Mesenchymal stem cell (in vitro differentiated cells and primary cell): ENCODE results near the gene FGF7. TPM values are rescaled to one million over a fixed set of nuclear protein-coding genes. Genes with fewer than 3 reads are reported as not detected.

ENCODE experiments used
- DNase-seq: peaks from one replicate; pipeline ENCODE4 v3.0.0-alpha.2; 2013
- H2AFZ ChIP-seq: one replicate; pipeline ENCODE4 v1.6.1; 2013; ENCODE audit warnings: low read depth, mild to moderate bottlenecking, control low read depth, inconsistent platforms, low read length, moderate library complexity
- H2AK5ac ChIP-seq: 2 replicates; pipeline ENCODE4 v1.6.1; 2013; ENCODE audit warnings: low read length, moderate library complexity, mild to moderate bottlenecking, inconsistent platforms; ENCODE audit not compliant: severe bottlenecking
- H2BK120ac ChIP-seq: one replicate; pipeline ENCODE4 v1.6.1; 2013; ENCODE audit warnings: low read depth, mild to moderate bottlenecking, inconsistent platforms, low read length, moderate library complexity
- H2BK12ac ChIP-seq, 2 experiments: one replicate each; pipeline ENCODE4 v1.6.1; 2013; ENCODE audit warnings: inconsistent platforms in 2 of 2, low read length in 2 of 2, mild to moderate bottlenecking in 2 of 2, moderate library complexity in 2 of 2, control low read depth in 1 of 2
- H2BK15ac ChIP-seq: one replicate; pipeline ENCODE4 v1.6.1; 2013; ENCODE audit warnings: mild to moderate bottlenecking, low read depth, inconsistent platforms; ENCODE audit not compliant: poor library complexity, severe bottlenecking
- H2BK5ac ChIP-seq: 2 replicates; pipeline ENCODE4 v1.6.1; 2013; ENCODE audit warnings: low read depth, mild to moderate bottlenecking, low read length, control low read depth, inconsistent platforms; ENCODE audit not compliant: poor library complexity, severe bottlenecking
- H3K14ac ChIP-seq, 2 experiments: one replicate each; pipeline ENCODE4 v1.6.1; 2013; ENCODE audit warnings: inconsistent platforms in 2 of 2, low read length in 2 of 2, control low read depth in 1 of 2, mild to moderate bottlenecking in 1 of 2, moderate library complexity in 1 of 2
- H3K18ac ChIP-seq, 2 experiments: one replicate each; pipeline ENCODE4 v1.6.1; 2013; ENCODE audit warnings: inconsistent platforms in 2 of 2, low read length in 2 of 2, control low read depth in 1 of 2, low read depth in 1 of 2, mild to moderate bottlenecking in 1 of 2
- H3K23ac ChIP-seq, 2 experiments: one replicate each; pipeline ENCODE4 v1.6.1; 2013; ENCODE audit warnings: inconsistent platforms in 2 of 2, low read length in 2 of 2, mild to moderate bottlenecking in 2 of 2, moderate library complexity in 2 of 2, control low read depth in 1 of 2
- H3K27ac ChIP-seq: 2 replicates; pipeline ENCODE4 v1.5.1; 2013; ENCODE audit warnings: mild to moderate bottlenecking, moderate library complexity, low read length, control low read depth, inconsistent platforms; ENCODE audit not compliant: poor library complexity, severe bottlenecking
- H3K27me3 ChIP-seq, 2 experiments: 2 replicates each; pipeline versions ENCODE4 v1.6.1 to v1.7.0; 2013; ENCODE audit warnings: low read length in 2 of 2, mild to moderate bottlenecking in 2 of 2, moderate library complexity in 2 of 2, control low read depth in 1 of 2, inconsistent platforms in 1 of 2; ENCODE audit not compliant: control insufficient read depth in 1 of 2, insufficient read depth in 1 of 2
- H3K36me3 ChIP-seq, 2 experiments: 2 replicates each; pipeline versions ENCODE4 v1.6.1 to v1.7.0; 2013; ENCODE audit warnings: low read length in 2 of 2, control low read depth in 1 of 2, inconsistent platforms in 1 of 2, low read depth in 1 of 2, mild to moderate bottlenecking in 1 of 2; ENCODE audit not compliant: insufficient read depth in 2 of 2, control insufficient read depth in 1 of 2
- H3K4ac ChIP-seq, 2 experiments: one replicate each; pipeline ENCODE4 v1.6.1; 2013; ENCODE audit warnings: inconsistent platforms in 2 of 2, low read length in 2 of 2, mild to moderate bottlenecking in 2 of 2, moderate library complexity in 2 of 2, control low read depth in 1 of 2, low read depth in 1 of 2
- H3K4me1 ChIP-seq: 2 replicates; pipeline ENCODE4 v1.6.1; 2013; ENCODE audit warnings: low read depth, low read length, control low read depth; ENCODE audit not compliant: control insufficient read depth, insufficient read depth
- H3K4me2 ChIP-seq: 2 replicates; pipeline ENCODE4 v1.6.1; 2013; ENCODE audit warnings: low read length, mild to moderate bottlenecking, inconsistent platforms; ENCODE audit not compliant: poor library complexity, severe bottlenecking
- H3K4me3 ChIP-seq, 2 experiments: 2 replicates each; pipeline versions ENCODE4 v1.5.1 to v1.7.0; 2013; ENCODE audit warnings: low read length in 2 of 2, mild to moderate bottlenecking in 2 of 2, control low read depth in 1 of 2, low read depth in 1 of 2; ENCODE audit not compliant: insufficient read depth in 1 of 2
- H3K79me1 ChIP-seq: replicated peaks from 2 replicates; pipeline ENCODE4 v1.6.1; 2013; ENCODE audit warnings: mild to moderate bottlenecking, control low read depth, low read length, inconsistent platforms; ENCODE audit not compliant: poor library complexity, severe bottlenecking
- H3K9ac ChIP-seq: 2 replicates; pipeline ENCODE4 v1.7.0; 2013; ENCODE audit warnings: mild to moderate bottlenecking, low read length, moderate library complexity
- H3K9me3 ChIP-seq: 2 replicates; pipeline ENCODE4 v1.7.0; 2013; ENCODE audit warnings: mild to moderate bottlenecking, low read length; ENCODE audit not compliant: control insufficient read depth
- H4K8ac ChIP-seq: one replicate; pipeline ENCODE4 v1.6.1; 2013; ENCODE audit warnings: inconsistent platforms, mild to moderate bottlenecking, low read length, moderate library complexity
- H4K91ac ChIP-seq: one replicate; pipeline ENCODE4 v1.6.1; 2013; ENCODE audit warnings: mild to moderate bottlenecking, low read length, inconsistent platforms
- WGBS: methylation state at CpG from one replicate; pipeline ENCODE4 v1.1.7; 2013; ENCODE audit warnings: mixed read lengths; 5-methylcytosine and 5-hydroxymethylcytosine counted together
- polyA plus RNA-seq, 2 experiments: library from polyadenylated mRNA; stranded (reverse); fragments of 200-250 nt; gene quantifications; one replicate each; pipeline ENCODE4 v1.2.3, GENCODE V29; 2013

The FGF7 gene
- 30.7 TPM for polyA plus RNA-seq (2013, experiment 1 of 2)
- polyA plus RNA-seq (2013, experiment 2 of 2) = 30.1 TPM

GRCh38 chr15:49423021-49423420 lies at the start of gene FGF7:
Gene FGF7, plus strand, starts transcription at chr15:49423242. Its CDS starts 1,056 bp downstream, at chr15:49424298.
- no peak within 1 kb of the TSS for H2AFZ ChIP-seq
- H2BK5ac ChIP-seq = no peak within 1 kb of the TSS
- no peak within 1 kb of the TSS for H2BK15ac ChIP-seq
- no peak within 1 kb of the TSS for H3K23ac ChIP-seq
- H2AK5ac ChIP-seq = no peak within 1 kb of the TSS
- H3K4me3 ChIP-seq = peak within 1 kb of the TSS in 1 of 2 experiments; percentile 84
- H4K91ac ChIP-seq = no peak within 1 kb of the TSS
- H3K9ac ChIP-seq = peak within 1 kb of the TSS; percentile 100
- H3K4me2 ChIP-seq = no peak within 1 kb of the TSS
- 94% methylated on average over 1 of the region's 4 CpGs for WGBS
- H2BK120ac ChIP-seq = no peak within 1 kb of the TSS
- peak within 1 kb of the TSS in 1 of 2 experiments; percentile 40 for H3K18ac ChIP-seq
- H3K79me1 ChIP-seq = no peaks in the 10 kb centered on the region
- no peak within 1 kb of the TSS for H3K14ac ChIP-seq
- H3K9me3 ChIP-seq = no peaks in the 10 kb centered on the region
- peaks cover 0 to 40% of the 10 kb centered on the region in 2 experiments for H3K36me3 ChIP-seq
- H2BK12ac ChIP-seq = no peak within 1 kb of the TSS
- H3K4me1 ChIP-seq = no peaks in the 10 kb centered on the region
- peak; percentile 61 for DNase-seq
- H3K27me3 ChIP-seq = no peaks in the 10 kb centered on the region
- no peak within 1 kb of the TSS for H4K8ac ChIP-seq
- no peak within 1 kb of the TSS for H3K4ac ChIP-seq
- no peak within 1 kb of the TSS for H3K27ac ChIP-seq

- Histone ChIP-seq H3K18ac (no peak overlapping the region), H3K27ac (no peak overlapping the region), H2AFZ (no peak overlapping the region), H2BK120ac (no peak overlapping the region), H2BK12ac (no peak overlapping the region), H3K9me3 (no peaks in the 10 kb centered on the region), H3K36me3 (no peaks in the 10 kb centered on the region), H3K79me1 (no peaks in the 10 kb centered on the region), H2AK5ac (no peak overlapping the region), H3K4me2 (no peak overlapping the region), H4K8ac (no peak overlapping the region), H3K9ac (no peak overlapping the region), H3K14ac (peak overlapping the region in 1 of 2 experiments; percentile 42), H3K4me3 (no peak overlapping the region), H2BK15ac (no peak overlapping the region), H3K27me3 (no peaks in the 10 kb centered on the region), H3K4ac (no peak overlapping the region), H2BK5ac (no peak overlapping the region), H4K91ac (no peak overlapping the region), H3K4me1 (peaks cover 2% of the 10 kb centered on the region), H3K23ac (no peak overlapping the region)
- DNase-seq = no peak
- WGBS = 91% methylated on average over 4 of the region's 4 CpGs
These were observed 43.0 kb upstream of the FGF7 start for GRCh38 chr15:49379996-49380395.

GRCh38 chr15:49380912-49381311 lies 42.1 kb upstream of the FGF7 start:
- Histone ChIP-seq H2BK120ac (no peak overlapping the region), H3K27ac (no peak overlapping the region), H3K4me2 (no peak overlapping the region), H3K14ac (no peak overlapping the region), H3K79me1 (no peaks in the 10 kb centered on the region), H2AFZ (no peak overlapping the region), H3K23ac (peak overlapping the region in 1 of 2 experiments; percentile 23), H2BK5ac (no peak overlapping the region), H3K27me3 (no peaks in the 10 kb centered on the region), H2BK12ac (no peak overlapping the region), H3K4me3 (no peak overlapping the region), H2AK5ac (no peak overlapping the region), H3K36me3 (no peaks in the 10 kb centered on the region), H2BK15ac (no peak overlapping the region), H3K9me3 (no peaks in the 10 kb centered on the region), H3K4me1 (peaks cover 2% of the 10 kb centered on the region), H3K9ac (no peak overlapping the region), H3K4ac (no peak overlapping the region), H4K91ac (no peak overlapping the region), H4K8ac (no peak overlapping the region), H3K18ac (no peak overlapping the region)
- WGBS = 60% methylated on average over 5 of the region's 5 CpGs
- no peak for DNase-seq

GRCh38 chr15:49382394-49382793 lies 40.6 kb upstream of the FGF7 start:
- Histone ChIP-seq H2BK5ac (no peak overlapping the region), H3K79me1 (no peaks in the 10 kb centered on the region), H3K23ac (no peak overlapping the region), H3K36me3 (no peaks in the 10 kb centered on the region), H4K8ac (no peak overlapping the region), H3K4ac (no peak overlapping the region), H3K27me3 (no peaks in the 10 kb centered on the region), H4K91ac (no peak overlapping the region), H2BK120ac (no peak overlapping the region), H2BK12ac (no peak overlapping the region), H3K4me3 (no peak overlapping the region), H3K9ac (no peak overlapping the region), H3K4me2 (no peak overlapping the region), H3K4me1 (peaks cover 2% of the 10 kb centered on the region), H2AFZ (no peak overlapping the region), H2BK15ac (no peak overlapping the region), H3K18ac (no peak overlapping the region), H3K27ac (no peak overlapping the region), H3K14ac (no peak overlapping the region), H2AK5ac (no peak overlapping the region), H3K9me3 (no peaks in the 10 kb centered on the region)
- no peak for DNase-seq
